Ishikawa (cell line): ENCODE measurements around the gene C20orf202.

Source experiments
- EP300 ChIP-seq: IDR thresholded peaks from 2 replicates; pipeline ENCODE4 v1.6.1; 2012; ENCODE audit warnings: borderline replicate concordance
- MAX ChIP-seq: IDR thresholded peaks from 2 replicates; pipeline ENCODE4 v1.6.1; 2012
- NFIC ChIP-seq: IDR thresholded peaks from 2 replicates; pipeline ENCODE4 v1.6.1; 2012
- RAD21 ChIP-seq: IDR thresholded peaks from 2 replicates; pipeline ENCODE4 v1.6.1; 2012; ENCODE audit warnings: low read depth
- REST ChIP-seq: IDR thresholded peaks from 2 replicates; pipeline ENCODE4 v1.6.1; 2012; ENCODE audit warnings: low read depth, mild to moderate bottlenecking
- TCF12 ChIP-seq: IDR thresholded peaks from 2 replicates; pipeline ENCODE4 v1.6.1; 2012; ENCODE audit warnings: low read depth
- TEAD4 ChIP-seq: IDR thresholded peaks from 2 replicates; pipeline ENCODE4 v1.6.1; 2012

GRCh38 chr20:1163105-1163504, 40.1 kb upstream of the C20orf202 start:
- TF ChIP-seq TEAD4, result no peak
- no peak for TF ChIP-seq NFIC
- TF ChIP-seq MAX, result no peak
- TF ChIP-seq RAD21, result no peak
- no peak for TF ChIP-seq TCF12
- TF ChIP-seq REST, result no peak
- TF ChIP-seq EP300, result no peak
